H1 (cell line): ENCODE data around the gene RNASE7. TPM values are rescaled to one million over a fixed set of nuclear protein-coding genes. Genes with fewer than 3 reads are reported as not detected.

Experiments used
- CTCF ChIA-PET: fragments of 300-600 bp; sonication (Branson Sonifier 250); formaldehyde crosslinking; loops from one replicate; lab custom pipeline; 2021; ENCODE audit not compliant: partially characterized antibody; lab: Charles Lee
- POLR2A ChIA-PET: fragments of 300-600 bp; sonication (Branson Sonifier 250); formaldehyde crosslinking; loops from one replicate; lab custom pipeline; 2021; ENCODE audit warnings: inconsistent platforms; ENCODE audit not compliant: partially characterized antibody; lab: Charles Lee
- DNase-seq, 2 experiments: peaks; one replicate each; pipeline versions ENCODE4 v3.0.0 to v3.0.0-alpha.2; 2010 to 2022; ENCODE audit warnings: low spot score in 2 of 2, low read depth in 1 of 2, mixed read lengths in 1 of 2
- FAIRE-seq: peaks from 2 replicates; lab custom pipeline; 2011; peaks lifted over from hg19 to GRCh38; lab: Jason Lieb, UNC
- H2AFZ ChIP-seq: 2 replicates; pipeline ENCODE4 v1.8.1; 2012; ENCODE audit warnings: low read length, inconsistent platforms
- H2AK5ac ChIP-seq: 2 replicates; pipeline ENCODE4 v1.6.1; 2013; ENCODE audit warnings: low read depth, low read length
- H2BK120ac ChIP-seq: replicated peaks from 2 replicates; pipeline ENCODE3; 2013; ENCODE audit warnings: low read depth, low read length, inconsistent platforms
- H2BK12ac ChIP-seq: 2 replicates; pipeline ENCODE4 v1.6.1; 2013; ENCODE audit warnings: low read depth, low read length
- H2BK15ac ChIP-seq: 2 replicates; pipeline ENCODE4 v1.6.1; 2013; ENCODE audit warnings: low read length
- H2BK20ac ChIP-seq: 2 replicates; pipeline ENCODE4 v1.6.1; 2013; ENCODE audit warnings: low read length
- H2BK5ac ChIP-seq: 2 replicates; pipeline ENCODE4 v1.6.1; 2013; ENCODE audit warnings: low read depth, low read length
- H3K14ac ChIP-seq: 2 replicates; pipeline ENCODE4 v1.6.1; 2013; ENCODE audit warnings: inconsistent platforms; ENCODE audit not compliant: insufficient read length
- H3K18ac ChIP-seq: 2 replicates; pipeline ENCODE4 v1.6.1; 2013; ENCODE audit warnings: low read length; ENCODE audit errors: extremely low read depth
- H3K23ac ChIP-seq: 2 replicates; pipeline ENCODE4 v1.6.1; 2013; ENCODE audit warnings: inconsistent platforms; ENCODE audit not compliant: insufficient read length
- H3K23me2 ChIP-seq: 2 replicates; pipeline ENCODE4 v1.6.1; 2013; ENCODE audit warnings: low read depth, low read length
- H3K27ac ChIP-seq: 2 replicates; pipeline ENCODE4 v1.6.1; 2011; ENCODE audit warnings: low read depth, low read length, inconsistent platforms
- H3K27me3 ChIP-seq, 4 experiments: replicated peaks in 1 of 4; 1 replicate in 1 of 4; 2 replicates in 3 of 4; pipeline versions ENCODE4 v1.6.1 to v1.8.1; 2011 to 2013; ENCODE audit warnings: low read length in 3 of 4, mild to moderate bottlenecking in 3 of 4, inconsistent platforms in 2 of 4, mixed read lengths in 2 of 4, moderate library complexity in 1 of 4; ENCODE audit not compliant: control insufficient read depth in 3 of 4, insufficient read depth in 3 of 4; ENCODE audit errors: extremely low read depth in 1 of 4
- H3K36me3 ChIP-seq, 4 experiments: 2 replicates each; pipeline versions ENCODE4 v1.6.1 to v1.8.1; 2011 to 2013; ENCODE audit warnings: mild to moderate bottlenecking in 4 of 4, low read length in 3 of 4, moderate library complexity in 2 of 4, control low read depth in 1 of 4, inconsistent platforms in 1 of 4; ENCODE audit not compliant: insufficient read depth in 4 of 4, control insufficient read depth in 2 of 4
- H3K4ac ChIP-seq: replicated peaks from 2 replicates; pipeline ENCODE3; 2013; ENCODE audit warnings: low read length, low read depth, mixed read lengths, inconsistent platforms; ENCODE audit not compliant: insufficient read length
- H3K4me1 ChIP-seq, 4 experiments: replicated peaks in 1 of 4; 1 replicate in 1 of 4; 2 replicates in 3 of 4; pipeline versions ENCODE4 v1.6.1 to v1.8.1; 2011 to 2013; ENCODE audit warnings: low read length in 3 of 4, inconsistent platforms in 2 of 4, mixed read lengths in 1 of 4; ENCODE audit not compliant: insufficient read depth in 4 of 4, control insufficient read depth in 3 of 4
- H3K4me2 ChIP-seq, 2 experiments: 2 replicates each; pipeline versions ENCODE4 v1.6.1 to v1.8.1; 2011 to 2013; ENCODE audit warnings: low read depth in 2 of 2, low read length in 2 of 2, control low read depth in 1 of 2, inconsistent platforms in 1 of 2, mild to moderate bottlenecking in 1 of 2; ENCODE audit not compliant: insufficient read depth in 1 of 2
- H3K4me3 ChIP-seq, 4 experiments: fragments of 200-600, 300-600 bp in 1 of 4; sonication (generic), shearing (Covaris generic), sonication (Bioruptor Twin) in 1 of 4; 2 replicates each; pipeline versions ENCODE4 v1.5.1 to v1.8.1; 2011 to 2016; ENCODE audit warnings: low read length in 4 of 4, low read depth in 3 of 4, control low read depth in 2 of 4, inconsistent platforms in 2 of 4, mild to moderate bottlenecking in 2 of 4, mixed read lengths in 1 of 4, moderate library complexity in 1 of 4; ENCODE audit not compliant: insufficient read depth in 2 of 4; ENCODE audit errors: extremely low read depth in 1 of 4
- H3K56ac ChIP-seq: replicated peaks from 2 replicates; pipeline ENCODE3; 2013; ENCODE audit warnings: low read depth, mild to moderate bottlenecking, mixed read lengths, low read length, inconsistent platforms; ENCODE audit not compliant: insufficient read length
- H3K79me1 ChIP-seq: 2 replicates; pipeline ENCODE4 v1.6.1; 2013; ENCODE audit warnings: low read depth, low read length, control low read depth
- H3K79me2 ChIP-seq, 2 experiments: 2 replicates each; pipeline versions ENCODE4 v1.6.1 to v1.8.1; 2012 to 2013; ENCODE audit warnings: low read length in 2 of 2, mild to moderate bottlenecking in 2 of 2, inconsistent platforms in 1 of 2; ENCODE audit not compliant: insufficient read depth in 2 of 2, control insufficient read depth in 1 of 2
- H3K9ac ChIP-seq, 4 experiments: replicated peaks in 1 of 4; 1 replicate in 1 of 4; 2 replicates in 3 of 4; pipeline versions ENCODE4 v1.6.1 to v1.8.1; 2011 to 2013; ENCODE audit warnings: low read depth in 3 of 4, low read length in 3 of 4, control low read depth in 2 of 4, mild to moderate bottlenecking in 2 of 4, moderate library complexity in 2 of 4, inconsistent platforms in 1 of 4; ENCODE audit errors: extremely low read depth in 1 of 4
- H3K9me3 ChIP-seq, 2 experiments: 2 replicates each; pipeline versions ENCODE4 v1.6.1 to v1.8.1; 2012 to 2013; ENCODE audit warnings: mild to moderate bottlenecking in 2 of 2, moderate library complexity in 2 of 2, control low read depth in 1 of 2, inconsistent platforms in 1 of 2, low read depth in 1 of 2, low read length in 1 of 2, mixed read lengths in 1 of 2; ENCODE audit not compliant: insufficient read depth in 2 of 2
- H4K20me1 ChIP-seq, 2 experiments: replicated peaks in 1 of 2; 2 replicates each; pipeline versions ENCODE3 to v1.8.1; 2011 to 2013; ENCODE audit warnings: inconsistent platforms in 2 of 2, low read length in 2 of 2, mild to moderate bottlenecking in 1 of 2; ENCODE audit not compliant: insufficient read depth in 2 of 2, control insufficient read depth in 1 of 2
- H4K5ac ChIP-seq: 2 replicates; pipeline ENCODE4 v1.6.1; 2013; ENCODE audit warnings: low read length, low read depth, mixed read lengths, inconsistent platforms; ENCODE audit not compliant: insufficient read length
- H4K8ac ChIP-seq: 2 replicates; pipeline ENCODE4 v1.8.0; 2013; ENCODE audit warnings: mild to moderate bottlenecking, moderate library complexity, low read length, inconsistent platforms; ENCODE audit not compliant: insufficient read depth; ENCODE audit errors: extremely low read depth
- H4K91ac ChIP-seq: replicated peaks from 2 replicates; pipeline ENCODE3; 2013; ENCODE audit warnings: low read length, mixed read lengths, inconsistent platforms; ENCODE audit not compliant: insufficient read length
- KDM4A ChIP-seq: IDR thresholded peaks from one replicate; pipeline ENCODE4 v1.7.1; 2012; ENCODE audit warnings: low read depth, mild to moderate bottlenecking, moderate library complexity, low read length, inconsistent platforms; ENCODE audit not compliant: severe bottlenecking
- WGBS, 2 experiments: shearing (Covaris generic) in 1 of 2; methylation state at CpG; one replicate each; pipeline versions ENCODE4 v1.1.6 to v1.1.7; 2013 to 2015; ENCODE audit warnings: low lambda C conversion rate in 2 of 2, mixed read lengths in 2 of 2, inconsistent platforms in 1 of 2, low coverage in 1 of 2, missing lambda C conversion rate in 1 of 2; ENCODE audit not compliant: insufficient replicate concordance in 2 of 2, insufficient coverage in 1 of 2, insufficient read length in 1 of 2; ENCODE audit errors: extremely low coverage in 1 of 2, missing lambda C conversion rate in 1 of 2; 5-methylcytosine and 5-hydroxymethylcytosine counted together
- polyA plus RNA-seq, 7 experiments: library from polyadenylated mRNA; depleted of rRNA in 3 of 7; stranded (reverse) in 5 of 7; unstranded in 2 of 7; fragments of >200 nt in 5 of 7; fragments of 200-250 nt in 2 of 7; gene quantifications; 1 replicate in 5 of 7; 2 replicates in 1 of 7; 4 replicates in 1 of 7; pipeline versions ENCODE4 v1.2.1 to v1.2.3, GENCODE V29; 2011 to 2013; ENCODE audit warnings: missing spikeins in 2 of 7, mixed read lengths in 2 of 7
- total RNA-seq: library from RNA; stranded (reverse); fragmentation: NEBNext Ultra II Directional; extraction: Animal tissue kit (Norgen Biotek cat#: 25700); gene quantifications from 2 replicates; pipeline ENCODE4 v1.2.1, GENCODE V29; 2021

Gene RNASE7
- total and polyA plus RNA-seq, 2 of the 8 experiments (the other 6 are each of a cell fraction or from before 2014, with no cell fraction given), result not detected

GRCh38 chr14:21029917-21030316 lies 12.2 kb upstream of the RNASE7 start, which contains the start of gene TPPP2:
TPPP2 (plus strand) TSS chr14:21030217; CDS start chr14:21030582, 365 bp downstream.
- Histone ChIP-seq H2BK12ac (no peak within 1 kb of the TSS), H3K18ac (no peak within 1 kb of the TSS), H3K4me2 (no peak within 1 kb of the TSS), H3K9ac (0 out of 7 replicates have a peak within 1 kb of the TSS, but pooled peaks of 1 of the 4 experiments have one; percentile 32), H4K91ac (no peak within 1 kb of the TSS), H3K14ac (no peak within 1 kb of the TSS), H3K27me3 (peaks cover 0 to 5% (median 1%) of the 10 kb centered on the region in 4 experiments; a peak in 3 of 7 replicates), H3K27ac (no peak within 1 kb of the TSS), H2BK120ac (no peak within 1 kb of the TSS), H3K79me1 (no peaks in the 10 kb centered on the region), H3K9me3 (no peaks in the 10 kb centered on the region), H3K79me2 (no peaks in the 10 kb centered on the region), H4K5ac (no peak within 1 kb of the TSS), H2AFZ (no peak within 1 kb of the TSS), H2AK5ac (no peak within 1 kb of the TSS), H4K8ac (no peak within 1 kb of the TSS), H3K23ac (no peak within 1 kb of the TSS), H2BK20ac (no peak within 1 kb of the TSS)
- no peak for FAIRE-seq
- CTCF ChIA-PET, result interaction anchor here (1.0 to 8.8 kb wide), 3 partner anchors 10 to 63 kb away, joined by 8 to 152 read pairs (median 8); no protein-coding TSS in a partner anchor
- POLR2A ChIA-PET, result interaction anchor here (1.1 kb wide), 1 partner anchor 10 kb away, joined by 3 read pairs; no protein-coding TSS in a partner anchor
- WGBS, 2 experiments, result 81% methylated on average over 5 of the region's 5 CpGs; no CpG with 5 or more reads in 1 of the 2 experiments
- TF ChIP-seq KDM4A, result no peak
- TF ChIP-seq, all 59 proteins: peak for 0
- Histone ChIP-seq H2BK15ac (no peak within 1 kb of the TSS), H2BK5ac (no peak within 1 kb of the TSS), H4K20me1 (no peaks in the 10 kb centered on the region), H3K56ac (no peak within 1 kb of the TSS), H3K36me3 (no peaks in the 10 kb centered on the region), H3K23me2 (peaks cover 7% of the 10 kb centered on the region), H3K4me3 (no peak within 1 kb of the TSS), H3K4ac (no peak within 1 kb of the TSS), H3K4me1 (peaks cover 4 to 14% (median 6%) of the 10 kb centered on the region in 4 experiments; a peak in 6 of 7 replicates)
- DNase-seq, result no peak
